SK-N-SH (cell line): Measurements from ENCODE around the gene PCSK6. TPM values are rescaled to one million over a fixed set of nuclear protein-coding genes. Genes with fewer than 3 reads are reported as not detected.

Experiments used
- CTCF ChIA-PET: fragments of 300-600, 350-600 bp; formaldehyde crosslinking; extraction: SDS; loops from one replicate; lab custom pipeline; 2021; lab: Yijun Ruan, JAX
- POLR2A ChIA-PET: fragments of 350-600 bp; sonication (Branson Sonifier 250); formaldehyde crosslinking; extraction: SDS; loops from one replicate; lab custom pipeline; 2020; ENCODE audit warnings: antibody characterized with exemption, inconsistent platforms; lab: Yijun Ruan, JAX
- DNase-seq: peaks from one replicate; pipeline ENCODE4 v3.0.0; 2012
- H2AFZ ChIP-seq: fragments of 200-600 bp; sonication (generic); 2 replicates; pipeline ENCODE4 v1.8.1; 2016; ENCODE audit warnings: antibody characterized with exemption, mild to moderate bottlenecking, low read depth
- H3F3A ChIP-seq: fragments of 200-600 bp; sonication (generic); replicated peaks from 2 replicates; pipeline ENCODE3; 2016; ENCODE audit warnings: antibody characterized with exemption, mild to moderate bottlenecking; ENCODE audit not compliant: insufficient read depth
- H3K27ac ChIP-seq, 2 experiments: fragments of 200-500 bp in 1 of 2; fragments of 200-600 bp in 1 of 2; sonication (Bioruptor generic) in 1 of 2; sonication (generic), shearing (Covaris generic) in 1 of 2; 2 replicates each; pipeline versions ENCODE4 v1.5.1 to v1.6.1; 2014 to 2016; ENCODE audit warnings: low read depth in 2 of 2, inconsistent platforms in 1 of 2, low read length in 1 of 2, mild to moderate bottlenecking in 1 of 2, mixed read lengths in 1 of 2
- H3K27me3 ChIP-seq: fragments of 200-600 bp; sonication (generic), shearing (Covaris generic); 2 replicates; pipeline ENCODE4 v1.6.1; 2016; ENCODE audit warnings: mixed run types; ENCODE audit not compliant: insufficient read depth
- H3K36me3 ChIP-seq, 2 experiments: fragments of 200-500 bp in 1 of 2; fragments of 200-600 bp in 1 of 2; sonication (Bioruptor generic) in 1 of 2; sonication (generic) in 1 of 2; replicated peaks in 1 of 2; 2 replicates each; pipeline versions ENCODE3 to v1.5.1; 2014 to 2016; ENCODE audit warnings: low read length in 1 of 2, mild to moderate bottlenecking in 1 of 2; ENCODE audit not compliant: insufficient read depth in 2 of 2, control insufficient read depth in 1 of 2
- H3K4me1 ChIP-seq, 2 experiments: fragments of 200-500 bp in 1 of 2; fragments of 200-600 bp in 1 of 2; sonication (Bioruptor generic) in 1 of 2; sonication (generic), shearing (Covaris generic) in 1 of 2; 2 replicates each; pipeline versions ENCODE4 v1.5.1 to v1.6.1; 2014 to 2016; ENCODE audit warnings: low read depth in 1 of 2, low read length in 1 of 2, mixed run types in 1 of 2; ENCODE audit not compliant: insufficient read depth in 2 of 2, control insufficient read depth in 1 of 2
- H3K4me2 ChIP-seq: fragments of 200-600 bp; sonication (generic), shearing (Covaris generic); 2 replicates; pipeline ENCODE4 v1.6.1; 2017; ENCODE audit warnings: mixed run types
- H3K4me3 ChIP-seq, 2 experiments: fragments of 200-500 bp in 1 of 2; fragments of 200-600 bp in 1 of 2; sonication (Bioruptor generic) in 1 of 2; sonication (generic), shearing (Covaris generic) in 1 of 2; 2 replicates each; pipeline versions ENCODE4 v1.5.1 to v1.8.1; 2014 to 2016; ENCODE audit warnings: low read depth in 2 of 2, inconsistent platforms in 1 of 2, low read length in 1 of 2, mild to moderate bottlenecking in 1 of 2, mixed read lengths in 1 of 2, moderate library complexity in 1 of 2
- H3K79me2 ChIP-seq: fragments of 200-600 bp; sonication (generic); 2 replicates; pipeline ENCODE4 v1.8.1; 2017; ENCODE audit warnings: mild to moderate bottlenecking; ENCODE audit not compliant: insufficient read depth
- H3K9ac ChIP-seq: fragments of 200-600 bp; sonication (generic); 2 replicates; pipeline ENCODE4 v1.6.1; 2017; ENCODE audit warnings: mixed run types
- H3K9me2 ChIP-seq: fragments of 200-600 bp; sonication (generic); 2 replicates; pipeline ENCODE4 v1.6.1; 2017; ENCODE audit warnings: mixed run types
- H3K9me3 ChIP-seq: fragments of 200-600 bp; sonication (generic); 2 replicates; pipeline ENCODE4 v1.6.1; 2017; ENCODE audit warnings: mixed run types, mild to moderate bottlenecking, moderate library complexity
- H4K20me1 ChIP-seq: fragments of 200-600 bp; sonication (generic); 2 replicates; pipeline ENCODE4 v1.6.1; 2017; ENCODE audit warnings: mild to moderate bottlenecking, mixed run types; ENCODE audit not compliant: insufficient read depth
- CTCF ChIP-seq: fragments of 200-600 bp; sonication (generic); IDR thresholded peaks from 2 replicates; pipeline ENCODE4 v1.6.1; 2017; ENCODE audit warnings: antibody characterized with exemption, mild to moderate bottlenecking, moderate library complexity
- EZH2phosphoT487 ChIP-seq: fragments of 200-600 bp; sonication (generic); IDR thresholded peaks from 2 replicates; pipeline ENCODE4 v1.6.1; 2017; ENCODE audit warnings: low read depth, mixed run types, mild to moderate bottlenecking, antibody characterized with exemption, moderate library complexity, borderline replicate concordance
- JUND ChIP-seq: IDR thresholded peaks from 2 replicates; pipeline ENCODE4 v1.4.0; 2012
- SIN3A ChIP-seq: IDR thresholded peaks from 2 replicates; pipeline ENCODE4 v1.6.1; 2012; ENCODE audit warnings: low read depth, mild to moderate bottlenecking, low read length, moderate library complexity, borderline replicate concordance
- USF2 ChIP-seq: fragments of 150-350 bp; IDR thresholded peaks from 2 replicates; pipeline ENCODE4 v1.6.1; 2017; ENCODE audit warnings: antibody characterized with exemption, low read length, low read depth, borderline replicate concordance
- YY1 ChIP-seq: IDR thresholded peaks from 2 replicates; pipeline ENCODE4 v1.4.0; 2012; ENCODE audit warnings: low read depth, mild to moderate bottlenecking
- WGBS: methylation state at CpG from one replicate; pipeline ENCODE4 v1.1.6; 2017; ENCODE audit warnings: low lambda C conversion rate; 5-methylcytosine and 5-hydroxymethylcytosine counted together
- polyA plus RNA-seq, 3 experiments: library from polyadenylated mRNA; depleted of rRNA; stranded (reverse); fragments of >200 nt; gene quantifications; 2 replicates each; pipeline ENCODE4 v1.2.3, GENCODE V29; 2012
- TF ChIP-seq, protein P1 (sequence below): IDR thresholded peaks from 2 replicates; pipeline ENCODE4; 2012
- TF ChIP-seq, protein P2 (sequence below): fragments of 150-350 bp; IDR thresholded peaks from 2 replicates; pipeline ENCODE4 v1.6.1; 2016; ENCODE audit warnings: mild to moderate bottlenecking, low read depth, low read length

The PCSK6 gene
- polyA plus RNA-seq, 1 of the 3 experiments (the other 2 are of a cell fraction) = 0.03 TPM

GRCh38 chr15:101256757-101257156 lies 232.8 kb downstream of the PCSK6 start:
- 87% methylated on average over 6 of the region's 6 CpGs for WGBS
- Histone ChIP-seq H3F3A (peaks cover 4% of the 10 kb centered on the region), H3K9ac (no peak overlapping the region), H3K79me2 (no peaks in the 10 kb centered on the region), H3K27me3 (no peaks in the 10 kb centered on the region), H3K36me3 (no peaks in the 10 kb centered on the region), H4K20me1 (no peaks in the 10 kb centered on the region), H3K4me2 (no peak overlapping the region), H2AFZ (no peak overlapping the region), H3K9me2 (no peaks in the 10 kb centered on the region), H3K4me1 (peaks cover 0 to 12% of the 10 kb centered on the region in 2 experiments; a peak in 2 of 4 replicates), H3K9me3 (no peaks in the 10 kb centered on the region), H3K4me3 (no peak overlapping the region), H3K27ac (no peak overlapping the region)
- no peak for TF ChIP-seq YY1
- TF ChIP-seq JUND = no peak
- TF ChIP-seq CTCF = peak; percentile 58
- ChIA-PET CTCF (interaction anchor here (1.2 to 12.8 kb wide), 10 partner anchors 11 to 328 kb away, joined by 3 to 190 read pairs (median 24); no protein-coding TSS in a partner anchor), POLR2A (no interaction called here)
- DNase-seq = no peak

GRCh38 chr15:101255615-101256241 lies 233.8 kb downstream of the PCSK6 start:
- Histone ChIP-seq H3K9ac (no peak overlapping the region), H3F3A (peaks cover 4% of the 10 kb centered on the region)
- no peak for DNase-seq
- TF ChIP-seq SIN3A (no peak), EZH2phosphoT487 (no peak), USF2 (no peak)
- TF ChIP-seq, protein P1, sequence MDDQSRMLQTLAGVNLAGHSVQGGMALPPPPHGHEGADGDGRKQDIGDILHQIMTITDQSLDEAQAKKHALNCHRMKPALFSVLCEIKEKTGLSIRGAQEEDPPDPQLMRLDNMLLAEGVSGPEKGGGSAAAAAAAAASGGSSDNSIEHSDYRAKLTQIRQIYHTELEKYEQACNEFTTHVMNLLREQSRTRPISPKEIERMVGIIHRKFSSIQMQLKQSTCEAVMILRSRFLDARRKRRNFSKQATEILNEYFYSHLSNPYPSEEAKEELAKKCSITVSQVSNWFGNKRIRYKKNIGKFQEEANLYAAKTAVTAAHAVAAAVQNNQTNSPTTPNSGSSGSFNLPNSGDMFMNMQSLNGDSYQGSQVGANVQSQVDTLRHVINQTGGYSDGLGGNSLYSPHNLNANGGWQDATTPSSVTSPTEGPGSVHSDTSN = no peak
- TF ChIP-seq, protein P2, sequence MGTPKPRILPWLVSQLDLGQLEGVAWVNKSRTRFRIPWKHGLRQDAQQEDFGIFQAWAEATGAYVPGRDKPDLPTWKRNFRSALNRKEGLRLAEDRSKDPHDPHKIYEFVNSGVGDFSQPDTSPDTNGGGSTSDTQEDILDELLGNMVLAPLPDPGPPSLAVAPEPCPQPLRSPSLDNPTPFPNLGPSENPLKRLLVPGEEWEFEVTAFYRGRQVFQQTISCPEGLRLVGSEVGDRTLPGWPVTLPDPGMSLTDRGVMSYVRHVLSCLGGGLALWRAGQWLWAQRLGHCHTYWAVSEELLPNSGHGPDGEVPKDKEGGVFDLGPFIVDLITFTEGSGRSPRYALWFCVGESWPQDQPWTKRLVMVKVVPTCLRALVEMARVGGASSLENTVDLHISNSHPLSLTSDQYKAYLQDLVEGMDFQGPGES = no peak
- TF ChIP-seq, all 33 proteins: peak for 0
- POLR2A ChIA-PET = interaction anchor here (1.2 kb wide), 1 partner anchor 134 kb away, joined by 3 read pairs; no protein-coding TSS in a partner anchor
- Histone ChIP-seq H3K27me3 (no peaks in the 10 kb centered on the region), H3K36me3 (no peaks in the 10 kb centered on the region), H2AFZ (no peak overlapping the region), H3K79me2 (peaks cover 3% of the 10 kb centered on the region), H3K9me2 (no peaks in the 10 kb centered on the region), H3K4me2 (no peak overlapping the region), H4K20me1 (0 out of 2 replicates have a peak, but pooled peaks cover 1% of the 10 kb centered on the region), H3K9me3 (no peaks in the 10 kb centered on the region), H3K4me3 (no peak overlapping the region), H3K4me1 (peaks cover 0 to 12% of the 10 kb centered on the region in 2 experiments; a peak in 2 of 4 replicates), H3K27ac (peak overlapping the region in 1 of 2 experiments; percentile 58; a peak in 2 of 4 replicates)
- WGBS = 59% methylated on average over 8 of the region's 8 CpGs
- CTCF ChIA-PET = interaction anchor here (0.6 to 12.8 kb wide), 11 partner anchors 10 to 338 kb away, joined by 3 to 190 read pairs (median 5); no protein-coding TSS in a partner anchor
